ENCODE results near the gene STAG1.

GRCh38 chr3:136390574-136390973 is 361.6 kb downstream of the STAG1 start:
- TF ChIP-seq CTCF (conservative IDR thresholded peaks at IDR 0.05 in 1 of 2, IDR thresholded peaks at IDR 0.05 in 1 of 2; ENCODE audit: extremely low read depth in 1 of 2, insufficient read depth in 1 of 2, low read depth in 1 of 2, low read length in 2 of 2) (no peak), EZH2 (IDR thresholded peaks at IDR 0.05; ENCODE audit: borderline replicate concordance, low read length) (no peak)

Measured in mammary epithelial cell (primary cell).